DOHH2 (cell line): Measurements from ENCODE around the gene SERPINA5.

Experiments
- EZH2phosphoT487 ChIP-seq: fragments of 200-600 bp; sonication (generic); IDR thresholded peaks from 2 replicates; pipeline ENCODE4 v1.6.1; 2017; ENCODE audit warnings: borderline replicate concordance, mild to moderate bottlenecking, antibody characterized with exemption, low read length, moderate library complexity, mixed read lengths
- TF ChIP-seq, protein P1 (sequence below): fragments of 200-600 bp; sonication (generic); IDR thresholded peaks from one replicate; pipeline ENCODE4 v1.5.1; 2014; ENCODE audit warnings: antibody characterized with exemption, mild to moderate bottlenecking, low read depth, low read length; ENCODE audit not compliant: poor library complexity, severe bottlenecking

DNA sequence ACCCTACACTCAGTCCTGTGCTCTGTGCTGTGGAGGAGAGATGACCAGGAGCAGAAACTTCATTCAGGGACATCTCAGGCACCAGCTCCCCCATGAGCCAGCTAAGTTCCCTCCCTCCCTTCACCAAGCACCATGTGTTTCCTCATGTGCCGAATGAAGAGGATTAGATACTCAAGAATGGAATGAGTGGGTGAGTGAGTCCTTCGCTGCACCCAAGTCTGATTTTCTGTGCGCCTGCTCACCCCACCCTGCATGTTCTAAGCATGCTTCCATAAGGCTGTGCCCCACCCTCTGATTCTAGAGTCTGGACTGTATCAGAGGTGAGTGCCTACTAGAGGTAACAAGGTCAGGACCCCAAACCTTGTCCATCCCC is 12.1 kb downstream of the SERPINA5 start:
- TF ChIP-seq, protein P1, sequence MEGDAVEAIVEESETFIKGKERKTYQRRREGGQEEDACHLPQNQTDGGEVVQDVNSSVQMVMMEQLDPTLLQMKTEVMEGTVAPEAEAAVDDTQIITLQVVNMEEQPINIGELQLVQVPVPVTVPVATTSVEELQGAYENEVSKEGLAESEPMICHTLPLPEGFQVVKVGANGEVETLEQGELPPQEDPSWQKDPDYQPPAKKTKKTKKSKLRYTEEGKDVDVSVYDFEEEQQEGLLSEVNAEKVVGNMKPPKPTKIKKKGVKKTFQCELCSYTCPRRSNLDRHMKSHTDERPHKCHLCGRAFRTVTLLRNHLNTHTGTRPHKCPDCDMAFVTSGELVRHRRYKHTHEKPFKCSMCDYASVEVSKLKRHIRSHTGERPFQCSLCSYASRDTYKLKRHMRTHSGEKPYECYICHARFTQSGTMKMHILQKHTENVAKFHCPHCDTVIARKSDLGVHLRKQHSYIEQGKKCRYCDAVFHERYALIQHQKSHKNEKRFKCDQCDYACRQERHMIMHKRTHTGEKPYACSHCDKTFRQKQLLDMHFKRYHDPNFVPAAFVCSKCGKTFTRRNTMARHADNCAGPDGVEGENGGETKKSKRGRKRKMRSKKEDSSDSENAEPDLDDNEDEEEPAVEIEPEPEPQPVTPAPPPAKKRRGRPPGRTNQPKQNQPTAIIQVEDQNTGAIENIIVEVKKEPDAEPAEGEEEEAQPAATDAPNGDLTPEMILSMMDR: no peak
- TF ChIP-seq EZH2phosphoT487: no peak
